Panc1 (cell line): ENCODE data around the gene BFAR. TPM values are rescaled to one million over a fixed set of nuclear protein-coding genes. Genes with fewer than 3 reads are reported as not detected.
"Not testable (repeated sequence)": the region's sequence is repeated elsewhere in the genome, so short reads cannot be mapped to it uniquely, and the experiment has no call there.

Experiments used
- ATAC-seq: fragments of 200-7000 bp; cut with Tn5 transposase; 2 replicates; pipeline ENCODE4 v1.9.1; 2020; ENCODE audit warnings: mild to moderate bottlenecking, moderate library complexity
- BruUV-seq: library from RNA; stranded (reverse); fragments of 400-500 nt; replicated peaks from 2 replicates; lab custom pipeline; 2021; lab: Mats Ljungman, UMichigan
- CTCF ChIA-PET: fragments of 300-600 bp; sonication (Branson Sonifier 250); formaldehyde crosslinking; loops from one replicate; lab custom pipeline; 2022; ENCODE audit warnings: antibody characterized with exemption; lab: Charles Lee
- POLR2A ChIA-PET: fragments of 300-600 bp; sonication (Branson Sonifier 250); formaldehyde crosslinking; loops from one replicate; lab custom pipeline; 2022; ENCODE audit warnings: antibody characterized with exemption; lab: Charles Lee
- DNase-seq: peaks from one replicate; pipeline ENCODE4 v3.0.0-alpha.2; 2010; ENCODE audit warnings: low read depth, low spot score
- H3K27ac ChIP-seq: 2 replicates; pipeline ENCODE4 v1.5.1; 2011; ENCODE audit warnings: mild to moderate bottlenecking, low read length, inconsistent platforms
- H3K27me3 ChIP-seq: fragments of 200-500 bp; sonication (Bioruptor generic); 2 replicates; pipeline ENCODE4 v1.6.0; 2014; ENCODE audit warnings: low read length, inconsistent platforms; ENCODE audit not compliant: control insufficient read depth, insufficient read depth
- H3K36me3 ChIP-seq: fragments of 200-500 bp; sonication (Bioruptor generic); 2 replicates; pipeline ENCODE4 v1.5.1; 2014; ENCODE audit warnings: inconsistent platforms, mild to moderate bottlenecking, low read length, moderate library complexity; ENCODE audit not compliant: control insufficient read depth, insufficient read depth
- H3K4me1 ChIP-seq: 2 replicates; pipeline ENCODE4 v1.5.1; 2011; ENCODE audit warnings: inconsistent platforms, mild to moderate bottlenecking, low read length, moderate library complexity; ENCODE audit not compliant: control insufficient read depth, insufficient read depth
- H3K4me3 ChIP-seq, 2 experiments: 2 replicates each; pipeline ENCODE4 v1.5.1; 2011 to 2012; ENCODE audit warnings: low read depth in 2 of 2, low read length in 2 of 2, mild to moderate bottlenecking in 2 of 2, inconsistent platforms in 1 of 2, moderate library complexity in 1 of 2
- H3K9me3 ChIP-seq: fragments of 200-500 bp; sonication (Bioruptor generic); 2 replicates; pipeline ENCODE4 v1.5.1; 2014; ENCODE audit warnings: low read depth, mild to moderate bottlenecking, inconsistent platforms, low read length, moderate library complexity; ENCODE audit not compliant: control insufficient read depth, insufficient read depth
- CTCF ChIP-seq: fragments of 450-650 bp; IDR thresholded peaks from 2 replicates; pipeline ENCODE4 v1.5.1; 2017; ENCODE audit warnings: mild to moderate bottlenecking
- POLR2AphosphoS5 ChIP-seq: IDR thresholded peaks from 2 replicates; pipeline ENCODE4 v1.6.1; 2012; ENCODE audit warnings: mild to moderate bottlenecking, low read depth, low read length, moderate library complexity
- REST ChIP-seq, 2 experiments: IDR thresholded peaks; 2 replicates each; pipeline ENCODE4 v1.6.1; 2011 to 2012; ENCODE audit warnings: low read depth in 2 of 2, control low read depth in 1 of 2, low read length in 1 of 2, mild to moderate bottlenecking in 1 of 2, moderate library complexity in 1 of 2; ENCODE audit not compliant: insufficient read depth in 1 of 2
- SIN3A ChIP-seq: IDR thresholded peaks from 2 replicates; pipeline ENCODE4 v1.6.1; 2012; ENCODE audit warnings: low read depth, mild to moderate bottlenecking, low read length, moderate library complexity, borderline replicate concordance; ENCODE audit not compliant: insufficient read depth
- TCF7L2 ChIP-seq: IDR thresholded peaks from 2 replicates; pipeline ENCODE4 v1.6.1; 2011; ENCODE audit warnings: mild to moderate bottlenecking, low read depth, low read length, inconsistent platforms
- in situ Hi-C: cut with HindIII; loops from 2 replicates; pipeline ENCODE4 v1.10.0; 2016; ENCODE audit warnings: low sequenced_read_pairs, low pct_unique_long_range_greater_than_20kb
- intact Hi-C: fragments of 100-400 bp; cut with micrococcal nuclease; formaldehyde crosslinking; loops from one replicate; pipeline ENCODE4 v1.10.0; 2022; ENCODE audit not compliant: unreplicated experiment
- total RNA-seq: library from RNA; stranded (reverse); gene quantifications from one replicate; pipeline ENCODE4 v1.2.1, GENCODE V29; 2021; ENCODE audit not compliant: unreplicated experiment

Gene BFAR
- total RNA-seq, 1 experiment from 2014 or later, result 114 TPM

- H3K27ac ChIP-seq, result no peak overlapping the region
- H3K27me3 ChIP-seq, result no peaks in the 10 kb centered on the region
- in situ Hi-C loops, result no loop called here
- no peak for DNase-seq
- ATAC-seq, result no peak
- CTCF ChIA-PET, result no interaction called here
- H3K4me3 ChIP-seq, result no peak overlapping the region
- BruUV-seq, result no TSS peak
- no peaks in the 10 kb centered on the region for H3K9me3 ChIP-seq
- no peaks in the 10 kb centered on the region for H3K4me1 ChIP-seq
- TF ChIP-seq SIN3A, result no peak
- intact Hi-C loops, result no loop called here
- H3K36me3 ChIP-seq, result no peaks in the 10 kb centered on the region
- POLR2A ChIA-PET, result no interaction called here
These were observed 48.4 kb downstream of the BFAR start for GRCh38 chr16:14681115-14681514.

GRCh38 chr16:14682121-14682520 lies 49.4 kb downstream of the BFAR start:
- BruUV-seq, result no TSS peak
- H3K9me3 ChIP-seq, result no peaks in the 10 kb centered on the region
- H3K36me3 ChIP-seq, result no peaks in the 10 kb centered on the region

DNA sequence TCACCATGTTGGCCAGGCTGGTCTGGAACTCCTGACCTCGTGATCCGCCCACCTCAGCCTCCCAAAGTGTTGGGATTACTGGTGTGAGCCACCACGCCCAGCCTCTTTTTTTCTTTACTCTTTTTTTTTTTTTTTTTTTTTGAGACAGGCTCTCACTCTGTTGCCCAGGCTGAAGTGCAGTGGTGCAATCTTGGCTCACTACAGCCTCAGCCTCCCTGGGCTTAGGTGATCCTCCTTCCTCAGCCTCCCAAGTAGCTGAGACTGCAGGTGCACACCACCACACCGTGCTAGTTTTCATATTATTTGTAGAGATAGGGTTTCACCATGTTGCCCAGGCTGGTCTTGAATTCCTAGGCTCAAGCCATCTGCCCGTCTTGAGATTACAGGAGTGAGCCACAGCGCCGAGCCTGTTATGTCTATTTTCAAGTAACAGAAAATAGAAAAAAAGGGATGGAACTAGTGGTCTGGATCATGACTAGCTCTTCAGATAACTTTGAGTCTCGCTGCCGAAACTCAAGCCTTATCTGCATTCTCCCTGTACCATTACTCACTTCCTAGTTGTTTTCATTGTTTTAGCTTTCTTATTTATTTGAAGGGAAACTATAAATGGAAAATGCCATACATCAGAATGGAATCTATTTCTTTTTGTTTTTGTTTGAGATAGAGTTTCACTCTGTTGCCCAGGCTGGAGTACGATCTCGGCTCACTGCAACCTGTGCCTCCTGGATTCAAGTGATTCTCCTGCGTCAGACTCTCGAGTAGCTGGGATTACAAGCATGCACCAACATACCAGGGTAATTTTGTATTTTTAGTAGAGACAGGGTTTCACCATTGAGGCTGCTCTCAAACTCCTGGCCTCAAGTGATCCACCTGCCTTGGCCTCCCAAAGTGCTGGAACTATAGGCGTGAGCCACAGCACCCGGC lies 53.4 kb downstream of the BFAR start:
- H3K27me3 ChIP-seq, intact Hi-C loops, ATAC-seq, DNase-seq, POLR2A ChIA-PET, H3K27ac ChIP-seq, H3K9me3 ChIP-seq, H3K4me3 ChIP-seq, CTCF ChIA-PET, in situ Hi-C loops, H3K4me1 ChIP-seq, H3K36me3 ChIP-seq, BruUV-seq: not testable (repeated sequence)

More at GRCh38 chr16:14682121-14682520, 49.4 kb downstream of the BFAR start:
- intact Hi-C loops, result no loop called here
- DNase-seq (no peak), ATAC-seq (no peak)
- POLR2A ChIA-PET, result no interaction called here
- TF ChIP-seq POLR2AphosphoS5, result no peak
- TF ChIP-seq SIN3A, result no peak
- TF ChIP-seq REST (IDR thresholded peaks at IDR 0.05; ENCODE audit: insufficient read depth in 1 of 2, low read depth in 2 of 2, low read length in 1 of 2), result no peak
- TF ChIP-seq TCF7L2, result no peak
- no peak for TF ChIP-seq CTCF
- H3K4me3 ChIP-seq, result no peak overlapping the region
- H3K4me1 ChIP-seq, result no peaks in the 10 kb centered on the region
- CTCF ChIA-PET, result interaction anchor here (0.6 kb wide), 1 partner anchor 89 kb away, joined by 5 read pairs; no protein-coding TSS in a partner anchor
- no peaks in the 10 kb centered on the region for H3K27me3 ChIP-seq
- in situ Hi-C loops, result no loop called here
- H3K27ac ChIP-seq, result no peak overlapping the region

GRCh38 chr16:14694129-14694528 lies 61.4 kb downstream of the BFAR start, which contains the start of gene PLA2G10:
TSS of gene PLA2G10 (minus strand) at chr16:14694308. CDS start at chr16:14694229, 79 bp downstream.
- BruUV-seq, H3K4me1 ChIP-seq, CTCF ChIA-PET, H3K27ac ChIP-seq, H3K9me3 ChIP-seq, H3K4me3 ChIP-seq, POLR2A ChIA-PET, H3K27me3 ChIP-seq, in situ Hi-C loops, intact Hi-C loops, H3K36me3 ChIP-seq, DNase-seq: not testable (repeated sequence)
- ATAC-seq, result 0 out of 2 replicates have a peak, but pooled peaks have one; percentile 51

- POLR2A ChIA-PET, H3K36me3 ChIP-seq, H3K4me3 ChIP-seq, CTCF ChIA-PET, H3K27ac ChIP-seq, H3K4me1 ChIP-seq, DNase-seq, in situ Hi-C loops, intact Hi-C loops, H3K27me3 ChIP-seq, BruUV-seq, H3K9me3 ChIP-seq: not testable (repeated sequence)
- peak; percentile 51 for ATAC-seq
These were observed 69.1 kb downstream of the BFAR start for GRCh38 chr16:14701859-14702258.
